ENCODE measurements around the gene TFB1M. TPM values are rescaled to one million over a fixed set of nuclear protein-coding genes. Genes with fewer than 3 reads are reported as not detected.
A peak's percentile ranks its signal among the peaks of the same experiment; 100 is the strongest.

TFB1M gene
- total and polyA plus RNA-seq, 9 of the 15 experiments (the other 6 are each of a cell fraction or from before 2014, with no cell fraction given), result 34.6 to 145 (median 40.4) TPM

GRCh38 chr6:155248008-155249001, 66.0 kb downstream of the TFB1M start:
- no peaks in the 10 kb centered on the region for H4K20me1 ChIP-seq (replicated peaks; ENCODE audit: control insufficient read depth, insufficient read depth, low read length)
- ATAC-seq, result peak; percentile 68
- BruUV-seq (replicated peaks), result no TSS peak
- H3K79me2 ChIP-seq (ENCODE audit: control insufficient read depth, insufficient read depth, low read length), result no peaks in the 10 kb centered on the region
- intact Hi-C loops (cut with micrococcal nuclease), result loop anchor here (5.0 kb wide), 2 partner anchors 61 to 321 kb away; no protein-coding TSS in a partner anchor
- no peak overlapping the region for H3K27ac ChIP-seq (ENCODE audit: extremely low read depth, low read depth, low read length)
- H3K36me3 ChIP-seq (ENCODE audit: control insufficient read depth, insufficient read depth, low read length), result peaks cover 32% of the 10 kb centered on the region; the same call in 2 of the 3 replicates
- H2AFZ ChIP-seq (ENCODE audit: low read depth, low read length), result no peak overlapping the region
- no peak overlapping the region for H3K9ac ChIP-seq (ENCODE audit: insufficient read depth in 1 of 2, low read depth in 2 of 2, low read length in 2 of 2)
- WGBS (ENCODE audit: insufficient coverage, low coverage, missing lambda C conversion rate), result 85% methylated on average over 30 of the region's 30 CpGs
- no peaks in the 10 kb centered on the region for H3K9me1 ChIP-seq (ENCODE audit: control insufficient read depth, insufficient read depth, low read length)
- in situ Hi-C loops (cut with MboI), result no loop called here
- H3K9me3 ChIP-seq (replicated peaks; ENCODE audit: control insufficient read depth, insufficient read depth, low read depth, low read length), result no peaks in the 10 kb centered on the region
- H3K27me3 ChIP-seq (ENCODE audit: control insufficient read depth in 2 of 2, insufficient read depth in 2 of 2, low read length in 2 of 2), result 0 out of 5 replicates have a peak, but pooled peaks cover 0 to under 1% of the 10 kb centered on the region in 2 experiments
- DNase-seq (ENCODE audit: extremely low read depth in 1 of 4, low spot score in 3 of 4), result peak in 3 of 4 experiments; percentile 22 to 47 (median 33)
- CTCF ChIA-PET (ENCODE audit: low intra/inter-chr PET ratio), result interaction anchor here (1.4 kb wide), 1 partner anchor 573 kb away, joined by 7 read pairs; no protein-coding TSS in a partner anchor
- POLR2A ChIA-PET, result interaction anchor here (0.6 to 1.5 kb wide), 2 partner anchors 10 to 361 kb away, joined by 3 to 5 read pairs; no protein-coding TSS in a partner anchor
- H3K4me2 ChIP-seq (ENCODE audit: insufficient read depth, low read length), result no peak overlapping the region
- FAIRE-seq, result peak; percentile 42
- no peak overlapping the region for H3K4me3 ChIP-seq
- H3K4me1 ChIP-seq (replicated peaks in 1 of 2; ENCODE audit: control insufficient read depth in 2 of 2, insufficient read depth in 2 of 2, low read length in 2 of 2), result no peaks in the 10 kb centered on the region; a peak in 1 of 5 replicates
- TF ChIP-seq, protein P1, sequence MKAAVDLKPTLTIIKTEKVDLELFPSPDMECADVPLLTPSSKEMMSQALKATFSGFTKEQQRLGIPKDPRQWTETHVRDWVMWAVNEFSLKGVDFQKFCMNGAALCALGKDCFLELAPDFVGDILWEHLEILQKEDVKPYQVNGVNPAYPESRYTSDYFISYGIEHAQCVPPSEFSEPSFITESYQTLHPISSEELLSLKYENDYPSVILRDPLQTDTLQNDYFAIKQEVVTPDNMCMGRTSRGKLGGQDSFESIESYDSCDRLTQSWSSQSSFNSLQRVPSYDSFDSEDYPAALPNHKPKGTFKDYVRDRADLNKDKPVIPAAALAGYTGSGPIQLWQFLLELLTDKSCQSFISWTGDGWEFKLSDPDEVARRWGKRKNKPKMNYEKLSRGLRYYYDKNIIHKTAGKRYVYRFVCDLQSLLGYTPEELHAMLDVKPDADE (conservative IDR thresholded peaks at IDR 0.05; ENCODE audit: control insufficient read depth, low read depth, low read length), result no peak
- TF ChIP-seq SRF (CRISPR knock-in tag; IDR thresholded peaks at IDR 0.05) (no peak), FOS (IDR thresholded peaks at IDR 0.05; ENCODE audit: extremely low read depth, insufficient read length) (no peak), RAD21 (CRISPR knock-in tag; conservative IDR thresholded peaks at IDR 0.05 in 1 of 2, IDR thresholded peaks at IDR 0.05 in 1 of 2) (peak in 1 of 2 experiments; percentile 42; a peak in 1 of 4 replicates), SMC3 (conservative IDR thresholded peaks at IDR 0.05; ENCODE audit: insufficient read depth, low read depth, low read length) (0 out of 2 replicates have a peak, but pooled peaks have one; percentile 25), GTF2E2 (tag; IDR thresholded peaks at IDR 0.05) (no peak), TCFL5 (CRISPR knock-in tag; conservative IDR thresholded peaks at IDR 0.05) (no peak), RBBP5 (IDR thresholded peaks at IDR 0.05; ENCODE audit: borderline replicate concordance, insufficient read depth, low read length, poor library complexity, severe bottlenecking) (no peak), SMAD1 (IDR thresholded peaks at IDR 0.05; ENCODE audit: low read depth, low read length, partially characterized antibody) (no peak), ZSCAN32 (CRISPR knock-in tag; IDR thresholded peaks at IDR 0.05) (no peak), PHF21A (IDR thresholded peaks at IDR 0.05; ENCODE audit: borderline replicate concordance, low read depth) (no peak), CTCF (IDR thresholded peaks at IDR 0.05 in 2 of 3, conservative IDR thresholded peaks at IDR 0.05 in 1 of 3; ENCODE audit: insufficient read depth in 2 of 3, low read depth in 1 of 3, low read length in 3 of 3) (peak; percentile 53), MECOM (CRISPR knock-in tag; IDR thresholded peaks at IDR 0.05) (no peak), ZNF12 (CRISPR knock-in tag; IDR thresholded peaks at IDR 0.05) (no peak)
- TF ChIP-seq, protein P2, sequence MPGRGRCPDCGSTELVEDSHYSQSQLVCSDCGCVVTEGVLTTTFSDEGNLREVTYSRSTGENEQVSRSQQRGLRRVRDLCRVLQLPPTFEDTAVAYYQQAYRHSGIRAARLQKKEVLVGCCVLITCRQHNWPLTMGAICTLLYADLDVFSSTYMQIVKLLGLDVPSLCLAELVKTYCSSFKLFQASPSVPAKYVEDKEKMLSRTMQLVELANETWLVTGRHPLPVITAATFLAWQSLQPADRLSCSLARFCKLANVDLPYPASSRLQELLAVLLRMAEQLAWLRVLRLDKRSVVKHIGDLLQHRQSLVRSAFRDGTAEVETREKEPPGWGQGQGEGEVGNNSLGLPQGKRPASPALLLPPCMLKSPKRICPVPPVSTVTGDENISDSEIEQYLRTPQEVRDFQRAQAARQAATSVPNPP (IDR thresholded peaks at IDR 0.05; ENCODE audit: borderline replicate concordance, insufficient read depth, insufficient read length), result no peak
